Activated CD8-positive, alpha-beta T cell treated with anti-CD3 and anti-CD28 coated beads for 36 hours (primary cell): ENCODE results near the gene IRX6. TPM values are rescaled to one million over a fixed set of nuclear protein-coding genes. Genes with fewer than 3 reads are reported as not detected.

Experiments used
- ATAC-seq: fragments of 200-7000 bp; cut with Tn5 transposase; one replicate; pipeline ENCODE4 v1.10.0; 2021; ENCODE audit warnings: mild to moderate bottlenecking, moderate library complexity
- CTCF ChIA-PET: fragments of 350-600 bp; sonication (Branson Sonifier 250); formaldehyde crosslinking; loops from one replicate; lab custom pipeline; 2021; ENCODE audit warnings: antibody characterized with exemption; lab: Charles Lee
- POLR2A ChIA-PET: fragments of 350-600 bp; sonication (Branson Sonifier 250); formaldehyde crosslinking; loops from one replicate; lab custom pipeline; 2021; ENCODE audit warnings: antibody characterized with exemption; lab: Charles Lee
- DNase-seq: peaks from one replicate; pipeline ENCODE4 v3.0.0-alpha.2; 2020
- H3K27ac Mint-ChIP-seq: one replicate; pipeline ENCODE4 v1.8.0; 2021; ENCODE audit warnings: mild to moderate bottlenecking, mixed read lengths
- H3K27me3 Mint-ChIP-seq: one replicate; pipeline ENCODE4 v1.8.0; 2021; ENCODE audit warnings: mixed read lengths
- H3K36me3 Mint-ChIP-seq: one replicate; pipeline ENCODE4 v1.8.0; 2021; ENCODE audit warnings: low read depth, mixed read lengths
- H3K4me1 Mint-ChIP-seq: one replicate; pipeline ENCODE4 v1.8.0; 2021; ENCODE audit warnings: low read depth, mixed read lengths
- H3K4me3 Mint-ChIP-seq: one replicate; pipeline ENCODE4 v1.8.0; 2021; ENCODE audit warnings: mild to moderate bottlenecking, moderate library complexity, mixed read lengths
- H3K9me3 Mint-ChIP-seq: one replicate; pipeline ENCODE4 v1.8.0; 2021; ENCODE audit warnings: mixed read lengths
- CTCF ChIP-seq: fragments of 200-600 bp; IDR thresholded peaks from one replicate; pipeline ENCODE4 v1.8.0; 2022; ENCODE audit warnings: antibody characterized with exemption, mild to moderate bottlenecking
- intact Hi-C: fragments of 100-400 bp; cut with micrococcal nuclease; formaldehyde crosslinking; loops from one replicate; pipeline ENCODE4 v1.10.0; 2022
- total RNA-seq, 2 experiments: library from RNA; stranded (reverse); gene quantifications; one replicate each; pipeline ENCODE4 v1.2.3, GENCODE V29; 2021

The IRX6 gene
- total RNA-seq, 2 experiments from 2014 or later = not detected

GRCh38 chr16:55279598-55279997, 44.4 kb upstream of the IRX6 start:
- no peak for ATAC-seq
- no peak for DNase-seq
- TF ChIP-seq CTCF = no peak
- no peaks in the 10 kb centered on the region for H3K4me1 Mint-ChIP-seq
- no peak overlapping the region for H3K4me3 Mint-ChIP-seq
- POLR2A ChIA-PET = no interaction called here
- CTCF ChIA-PET = no interaction called here
- no peaks in the 10 kb centered on the region for H3K36me3 Mint-ChIP-seq
- no peaks in the 10 kb centered on the region for H3K9me3 Mint-ChIP-seq
- no peak overlapping the region for H3K27ac Mint-ChIP-seq
- intact Hi-C loops = no loop called here
- H3K27me3 Mint-ChIP-seq = peaks cover 13% of the 10 kb centered on the region

DNA sequence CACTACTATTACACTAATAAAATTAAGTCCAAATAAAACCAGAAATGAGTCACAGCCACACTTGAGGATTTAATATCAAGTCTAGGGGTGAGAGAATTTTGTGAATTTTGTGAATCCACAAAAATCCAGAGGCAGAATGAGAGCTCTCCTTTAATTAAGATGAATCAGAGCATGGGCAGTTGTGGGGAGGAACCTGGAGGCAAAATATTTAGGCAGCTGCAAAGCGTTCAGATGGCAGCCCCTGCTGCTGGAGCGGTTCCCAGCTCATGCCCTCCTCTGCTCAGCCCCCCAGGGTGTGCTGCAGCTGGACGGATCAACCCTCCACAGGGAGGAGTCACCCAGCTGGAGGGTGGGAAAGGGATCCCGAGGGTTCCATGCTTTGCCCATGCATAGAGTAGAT, 43.4 kb upstream of the IRX6 start:
- Mint-ChIP-seq H3K27me3 (peaks cover 13% of the 10 kb centered on the region), H3K9me3 (no peaks in the 10 kb centered on the region), H3K4me1 (no peaks in the 10 kb centered on the region), H3K4me3 (no peak overlapping the region), H3K27ac (no peak overlapping the region), H3K36me3 (no peaks in the 10 kb centered on the region)
- no peak for TF ChIP-seq CTCF
- ATAC-seq (no peak), DNase-seq (no peak)
- intact Hi-C loops = no loop called here
- ChIA-PET CTCF (no interaction called here), POLR2A (no interaction called here)

DNA sequence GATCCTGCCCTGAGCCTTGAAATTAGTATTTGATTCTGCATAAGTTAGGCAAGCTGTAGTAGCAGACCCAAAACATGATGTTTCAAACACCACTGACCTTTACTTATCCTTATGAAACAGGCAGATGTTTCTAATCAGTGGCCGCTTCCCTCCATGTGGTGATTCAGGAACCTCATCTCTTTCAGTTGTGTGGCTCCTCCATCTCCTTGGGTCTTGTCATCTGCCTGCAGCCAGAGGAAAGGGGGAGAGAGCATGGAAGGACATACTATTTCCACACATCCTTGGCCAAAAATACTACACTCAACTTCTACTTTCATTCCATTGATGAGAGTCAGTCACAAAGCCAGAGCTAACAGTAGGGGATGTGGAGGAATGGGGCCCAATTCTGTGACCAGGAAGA, 41.6 kb upstream of the IRX6 start:
- H3K27me3 Mint-ChIP-seq = peaks cover 13% of the 10 kb centered on the region
- POLR2A ChIA-PET = no interaction called here
- H3K4me1 Mint-ChIP-seq = no peaks in the 10 kb centered on the region
- CTCF ChIA-PET = no interaction called here
- DNase-seq (no peak), ATAC-seq (no peak)
- no peak overlapping the region for H3K27ac Mint-ChIP-seq
- H3K4me3 Mint-ChIP-seq = no peak overlapping the region
- H3K9me3 Mint-ChIP-seq = peaks cover 3% of the 10 kb centered on the region
- no peak for TF ChIP-seq CTCF
- H3K36me3 Mint-ChIP-seq = no peaks in the 10 kb centered on the region
- intact Hi-C loops = no loop called here

DNA sequence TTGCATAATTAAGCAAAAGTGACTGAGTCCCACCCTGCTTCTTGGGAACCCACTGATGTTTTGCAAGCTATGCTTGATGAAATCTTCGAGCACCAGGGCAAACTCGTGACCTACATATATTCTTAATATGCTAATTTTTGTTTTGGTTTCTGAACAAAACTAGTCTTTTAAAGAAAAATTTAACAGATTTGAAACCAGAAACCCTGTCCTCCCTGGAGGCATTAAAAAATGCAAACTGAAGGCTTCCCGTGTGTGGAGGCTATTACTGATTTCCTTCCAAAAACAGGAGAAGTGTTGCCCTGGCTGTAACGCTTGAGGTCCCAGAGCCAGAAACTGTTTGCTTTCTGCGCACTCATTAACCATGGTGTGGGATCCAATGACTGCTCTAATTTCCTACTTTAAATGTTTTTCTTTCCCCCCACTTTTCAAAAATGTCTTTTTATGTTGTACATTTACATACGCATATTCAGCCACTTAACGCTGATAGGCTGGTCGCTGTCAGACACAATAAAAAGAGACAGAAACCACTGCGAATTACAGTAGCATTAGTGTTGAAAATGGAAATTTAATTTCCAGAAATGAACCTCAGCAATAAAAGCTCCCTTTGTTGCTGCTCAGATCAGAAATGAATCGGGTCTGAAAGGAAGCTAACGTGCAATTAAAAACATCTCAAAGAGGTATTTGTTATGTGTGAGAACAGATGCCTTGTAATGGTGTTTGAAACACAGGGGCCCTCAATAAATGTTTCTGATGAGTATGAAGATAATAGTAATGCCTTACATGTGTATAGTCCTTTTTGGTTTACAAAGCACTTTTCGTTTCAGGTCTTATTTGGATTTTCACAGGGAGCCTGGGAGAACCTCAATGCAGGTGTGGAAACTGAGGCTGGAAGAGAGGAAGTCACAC, 39.9 kb upstream of the IRX6 start:
- TF ChIP-seq CTCF = no peak
- ChIA-PET CTCF (interaction anchor here (1.2 kb wide), 1 partner anchor 9 kb away, joined by 3 read pairs; no protein-coding TSS in a partner anchor), POLR2A (no interaction called here)
- DNase-seq = no peak
- H3K36me3 Mint-ChIP-seq = no peaks in the 10 kb centered on the region
- peaks cover 6% of the 10 kb centered on the region for H3K9me3 Mint-ChIP-seq
- no peak overlapping the region for H3K27ac Mint-ChIP-seq
- H3K4me1 Mint-ChIP-seq = no peaks in the 10 kb centered on the region
- intact Hi-C loops = no loop called here
- H3K4me3 Mint-ChIP-seq = no peak overlapping the region
- no peak for ATAC-seq
- peaks cover 10% of the 10 kb centered on the region for H3K27me3 Mint-ChIP-seq

- POLR2A ChIA-PET = no interaction called here
- Mint-ChIP-seq H3K27me3 (peaks cover 10% of the 10 kb centered on the region), H3K4me3 (no peak overlapping the region), H3K36me3 (no peaks in the 10 kb centered on the region), H3K9me3 (peaks cover 9% of the 10 kb centered on the region), H3K4me1 (no peaks in the 10 kb centered on the region), H3K27ac (no peak overlapping the region)
- no peak for ATAC-seq
- intact Hi-C loops = no loop called here
- CTCF ChIA-PET = no interaction called here
- DNase-seq = no peak
- no peak for TF ChIP-seq CTCF
Measured at GRCh38 chr16:55284718-55285099, 39.3 kb upstream of the IRX6 start.
